Ammon's horn (tissue), 1 donor: ENCODE measurements around the gene ME3.

ENCODE experiments used
- DNase-seq: peaks from one replicate; pipeline ENCODE4 v3.0.0-alpha.2; 2016; ENCODE audit warnings: low spot score

Gene ME3

DNA sequence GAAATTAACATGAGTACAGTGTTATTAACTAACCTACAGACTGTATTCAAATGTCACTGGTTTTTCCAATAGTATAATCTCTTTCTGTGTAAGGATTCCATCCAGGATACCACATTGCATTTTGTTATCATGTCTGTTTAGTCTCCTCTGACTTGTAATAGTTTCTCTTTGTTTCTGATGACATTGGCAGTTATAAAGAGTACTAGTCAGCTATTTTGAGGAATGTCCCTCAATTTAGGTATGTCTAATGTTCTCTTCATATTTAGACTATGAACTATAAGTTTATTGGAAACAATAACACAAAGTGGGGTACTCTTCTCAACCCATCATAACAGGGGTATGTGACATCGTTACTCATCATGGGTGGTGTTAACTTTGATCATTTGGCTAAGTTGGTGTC is 20.3 kb upstream of the ME3 start:
- DNase-seq: no peak

- DNase-seq: no peak
These were observed 19.9 kb upstream of the ME3 start for GRCh38 chr11:86692317-86692716.

DNA sequence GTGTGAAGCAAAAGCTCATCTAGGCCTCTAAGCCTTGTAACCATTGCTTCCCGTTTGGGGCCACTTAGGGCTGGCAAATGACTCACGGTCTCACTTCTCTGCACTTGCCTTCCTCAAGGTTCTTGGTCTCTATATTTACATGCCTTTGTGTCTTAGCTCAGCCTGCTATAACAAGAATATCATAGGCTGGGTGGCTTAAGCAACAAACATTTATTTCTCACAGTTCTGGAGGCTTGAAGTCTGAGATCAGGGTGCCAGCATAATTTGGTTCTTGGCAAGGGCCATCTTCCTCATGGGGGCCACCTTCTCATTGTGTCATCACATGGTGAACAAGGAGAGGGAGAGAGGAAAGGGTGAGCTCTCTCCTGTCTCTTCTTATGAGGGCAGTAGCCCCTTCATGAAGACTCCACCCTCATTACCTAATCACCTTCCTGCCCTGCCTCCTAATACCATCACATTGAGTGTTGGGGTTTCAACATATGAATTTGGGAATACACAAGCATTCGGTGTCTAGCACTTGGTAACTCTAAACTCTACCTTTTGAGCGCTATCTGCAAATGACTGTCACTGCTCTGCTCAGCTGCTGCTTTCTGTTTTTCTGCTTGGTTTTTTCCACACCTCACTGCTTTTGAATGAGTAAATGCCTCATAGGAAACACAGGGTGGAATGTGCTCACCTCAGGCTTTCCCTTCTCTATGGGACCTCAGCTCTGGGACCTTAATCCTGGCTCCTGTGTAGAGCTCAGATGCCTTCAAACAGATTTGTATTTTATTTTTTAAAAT is 16.2 kb upstream of the ME3 start:
- DNase-seq: no peak

GRCh38 chr11:86687185-86687778 is 14.9 kb upstream of the ME3 start:
- no peak for DNase-seq

- no peak for DNase-seq
These were observed 14.1 kb upstream of the ME3 start for GRCh38 chr11:86686531-86686930.

- no peak for DNase-seq
These were observed 9.0 kb upstream of the ME3 start for GRCh38 chr11:86681483-86681756.

GRCh38 chr11:86680716-86681482 is 8.5 kb upstream of the ME3 start:
- DNase-seq: no peak

DNA sequence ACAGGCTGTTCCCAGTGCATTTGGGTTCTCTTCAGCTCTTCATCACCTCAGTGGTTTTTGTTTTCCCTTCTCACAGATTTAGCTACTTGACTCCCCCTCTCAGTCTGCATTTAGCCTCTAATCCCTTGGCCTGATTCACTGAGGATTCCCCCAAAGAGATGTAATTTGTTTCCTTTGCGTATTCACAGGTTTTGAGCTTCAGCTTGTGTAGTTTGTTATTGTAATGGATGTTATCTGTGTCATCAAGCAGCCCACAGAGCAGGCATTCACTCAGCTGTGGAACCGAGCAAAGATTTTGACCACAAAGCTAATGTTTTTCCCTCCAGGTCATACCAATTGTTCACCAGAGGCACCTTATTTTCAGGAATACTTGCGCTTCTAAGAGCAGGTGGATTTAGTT is 6.4 kb upstream of the ME3 start:
- no peak for DNase-seq

DNA sequence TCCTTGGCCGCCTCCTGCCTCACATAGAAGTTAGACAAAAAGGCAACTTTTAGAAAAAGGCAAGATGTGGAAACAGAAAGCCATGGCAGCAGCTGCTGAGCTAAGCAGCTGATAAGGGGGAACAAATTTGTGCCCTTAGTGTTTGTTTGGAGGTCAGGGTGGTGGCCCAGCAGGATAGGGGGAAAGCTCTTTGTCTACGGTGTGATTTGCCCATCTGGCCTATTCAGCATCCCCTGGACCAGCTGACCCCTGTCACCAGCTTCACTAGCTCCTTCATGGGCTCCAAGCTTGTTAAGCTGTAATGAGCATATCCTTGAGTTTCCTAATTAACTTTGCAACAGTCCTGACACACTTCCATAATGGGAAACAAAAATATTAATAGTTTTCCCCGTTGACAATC is 5.9 kb upstream of the ME3 start:
- DNase-seq: no peak

GRCh38 chr11:86676533-86677154 is 4.2 kb upstream of the ME3 start:
- DNase-seq: no peak

GRCh38 chr11:86676010-86676409 is 3.6 kb upstream of the ME3 start:
- no peak for DNase-seq

- no peak for DNase-seq
These were observed 2.6 kb upstream of the ME3 start for GRCh38 chr11:86675017-86675416.

DNA sequence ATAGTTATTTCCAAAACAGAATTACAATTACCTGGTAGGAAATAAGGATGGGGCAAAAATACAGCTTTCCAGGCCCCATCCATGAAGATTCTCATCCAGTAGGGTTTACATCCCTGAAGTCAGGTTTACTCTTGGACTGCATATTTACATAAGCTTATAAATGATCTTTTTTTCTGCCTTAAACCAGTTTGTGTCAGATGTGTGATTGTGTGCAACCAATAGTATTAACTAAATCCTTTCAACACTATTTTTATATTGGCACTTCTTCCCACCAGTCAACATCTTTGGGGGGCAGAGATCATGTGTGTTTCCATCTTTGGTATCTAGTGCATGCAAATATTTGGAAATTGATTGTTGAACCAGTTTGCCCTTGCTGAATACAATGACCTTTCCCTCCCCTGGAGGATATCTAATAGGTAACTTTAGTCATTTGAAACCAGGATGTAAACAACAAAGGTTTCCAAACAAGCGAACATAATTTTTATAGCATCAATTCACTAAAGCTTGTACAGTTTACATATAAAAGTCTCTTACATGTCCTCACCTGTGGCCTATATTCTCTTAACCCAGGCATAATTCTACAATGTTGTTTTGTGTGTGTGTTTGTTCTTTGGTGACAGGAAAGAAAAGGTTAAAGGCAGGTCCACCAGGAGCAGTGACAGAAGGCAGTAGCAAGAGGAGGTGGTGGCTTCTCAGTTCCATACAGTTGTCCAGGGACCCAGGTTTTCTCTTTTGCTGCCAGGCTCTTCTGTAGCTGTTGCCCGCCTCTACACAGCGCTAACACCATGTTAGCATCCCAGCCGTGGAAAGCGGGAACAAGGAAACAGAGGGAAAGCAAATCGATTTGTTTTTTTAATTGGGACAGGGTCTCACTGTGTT is 1.7 kb upstream of the ME3 start:
- DNase-seq: no peak

GRCh38 chr11:86673055-86673843 is 833 bp upstream of the ME3 start:
- no peak for DNase-seq

DNA sequence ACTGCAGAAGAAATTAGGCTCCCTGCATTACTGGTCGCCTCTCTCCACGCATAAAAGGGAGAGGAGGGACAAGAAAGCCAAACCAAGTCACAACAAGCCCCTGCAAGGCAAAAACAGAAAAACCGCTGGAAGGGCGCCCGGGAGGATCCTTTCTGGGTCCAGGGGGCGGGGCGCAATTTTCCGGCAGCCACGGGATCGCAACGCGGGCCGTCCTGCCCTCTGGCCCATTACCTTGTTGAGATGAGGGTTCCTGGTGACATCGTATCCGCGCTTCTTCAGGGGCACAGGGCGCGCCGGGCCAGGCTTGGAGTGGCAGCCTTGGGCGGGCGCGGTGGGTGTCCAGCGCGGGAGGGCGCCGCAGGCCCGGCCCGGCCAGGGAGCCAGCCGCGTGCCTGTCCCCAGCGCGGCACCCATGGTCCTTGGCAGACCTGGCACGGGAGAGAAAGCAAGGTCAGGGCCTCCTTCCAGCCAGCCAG is 847 bp downstream of the ME3 start:
- DNase-seq: no peak

DNA sequence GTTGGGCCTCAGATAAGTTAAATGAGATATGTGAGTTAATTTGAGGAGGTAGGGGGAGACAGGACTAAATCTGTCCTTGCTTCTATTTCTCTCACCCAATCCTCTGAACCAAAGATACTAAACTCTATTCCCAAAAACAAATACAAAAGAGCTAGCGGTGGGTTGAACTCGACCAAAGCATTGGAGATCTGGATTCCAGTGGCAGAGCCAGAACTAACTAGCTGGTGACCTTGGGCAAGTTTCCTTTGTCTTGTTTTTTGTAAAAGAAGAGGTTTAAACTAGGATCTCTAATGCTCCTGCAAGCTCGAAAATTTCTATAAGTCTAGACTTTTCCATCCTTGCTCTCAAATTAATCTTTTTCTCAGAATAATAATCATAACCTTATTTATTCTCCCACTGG is 1.5 kb downstream of the ME3 start:
- no peak for DNase-seq

DNA sequence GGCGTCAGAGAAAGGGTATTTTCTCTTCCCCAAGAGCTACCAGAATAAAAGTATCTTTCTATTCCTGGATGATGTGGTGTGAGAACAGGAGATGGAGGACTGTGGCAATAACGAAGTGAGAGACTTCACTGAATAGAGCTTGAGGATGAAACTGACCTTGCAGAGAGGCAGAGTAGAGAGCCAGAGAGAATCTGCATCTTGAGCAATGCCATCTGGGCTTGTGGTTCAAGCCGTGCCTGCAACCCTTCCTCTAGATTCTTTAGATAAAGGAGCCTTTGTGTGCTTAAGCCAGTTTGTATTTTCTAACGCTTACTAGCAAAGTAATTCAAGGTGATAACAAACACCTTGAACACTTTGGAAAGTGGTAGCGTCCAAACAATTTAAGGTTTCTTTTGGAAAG is 2.2 kb downstream of the ME3 start:
- no peak for DNase-seq

DNA sequence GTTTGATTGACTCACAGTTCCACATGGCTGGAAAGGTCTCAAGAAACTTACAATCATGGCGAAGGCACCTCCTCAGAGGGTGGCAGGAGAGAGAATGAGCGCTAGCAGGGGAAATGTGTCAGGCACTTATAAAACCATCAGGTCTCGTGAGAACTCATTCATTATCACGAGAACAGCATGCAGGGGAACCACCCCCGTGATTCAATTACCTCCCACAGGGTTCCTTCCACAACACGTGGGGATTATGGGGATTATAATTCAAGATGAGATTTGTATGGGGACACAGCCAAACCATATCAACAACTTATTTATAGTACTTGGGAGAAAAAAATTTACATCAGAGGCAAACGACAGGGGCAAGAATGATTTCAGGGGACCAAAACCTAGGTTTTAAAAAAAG is 3.0 kb downstream of the ME3 start:
- no peak for DNase-seq

- DNase-seq: no peak
These were observed 3.5 kb downstream of the ME3 start for GRCh38 chr11:86668929-86669328.

DNA sequence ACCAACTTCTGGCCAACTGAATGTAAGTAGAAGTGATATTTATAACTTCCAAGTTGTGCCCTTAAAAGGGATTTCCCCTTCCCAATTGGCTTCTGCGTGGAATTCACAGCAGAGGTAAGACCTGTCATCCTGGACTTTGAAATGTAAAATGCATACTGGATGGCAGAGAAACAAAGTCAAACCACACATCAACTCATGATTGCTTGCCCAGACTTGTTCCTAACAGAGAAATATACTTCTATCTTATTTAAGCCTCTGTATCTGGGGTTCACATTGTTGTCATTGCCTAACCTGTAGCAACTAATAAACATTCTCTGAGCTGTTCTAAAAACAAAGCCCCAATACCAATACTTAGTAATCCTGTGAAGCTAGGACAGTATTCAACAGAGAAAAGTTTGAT is 6.2 kb downstream of the ME3 start:
- no peak for DNase-seq

DNA sequence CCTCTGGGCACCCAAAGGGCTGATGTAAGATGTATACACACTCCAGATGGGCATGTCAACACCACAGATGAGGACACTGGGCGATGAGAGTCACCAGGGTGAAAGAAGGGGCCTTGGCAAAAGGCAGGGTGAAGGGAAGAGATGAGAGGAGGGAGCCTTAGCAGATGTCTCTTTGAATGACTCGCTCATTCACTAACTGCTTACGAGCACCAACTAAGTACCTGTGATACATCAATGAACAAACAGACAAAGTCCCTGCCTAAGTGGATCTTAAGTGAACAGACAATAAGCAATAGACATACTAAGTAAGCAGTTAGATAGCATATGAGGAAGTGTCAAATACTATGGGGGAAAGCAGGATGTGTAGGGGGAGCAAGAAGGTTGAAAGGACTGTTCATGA is 7.5 kb downstream of the ME3 start:
- DNase-seq: no peak
